ENCODE measurements around the gene TMEM258.

Gene TMEM258

GRCh38 chr11:61792310-61793082, at the start of gene TMEM258, which contains the start of gene FEN1:
TMEM258 (minus strand) TSS chr11:61792599; CDS start chr11:61792558, 41 bp downstream.
FEN1 (plus strand) TSS chr11:61792911; CDS start chr11:61795362, 2,451 bp downstream.
- peak; percentile 90 for DNase-seq

GRCh38 chr11:61841636-61842527, 49.5 kb upstream of the TMEM258 start:
- no peak for DNase-seq

GRCh38 chr11:61840371-61840770, 48.0 kb upstream of the TMEM258 start:
- DNase-seq = no peak

- DNase-seq = no peak
Observed at GRCh38 chr11:61839742-61840141, 47.3 kb upstream of the TMEM258 start.

GRCh38 chr11:61838921-61839320, 46.5 kb upstream of the TMEM258 start:
- no peak for DNase-seq

- DNase-seq = no peak
Observed at GRCh38 chr11:61838501-61838900, 46.1 kb upstream of the TMEM258 start.

- DNase-seq = no peak
Observed at GRCh38 chr11:61837411-61838005, 45.1 kb upstream of the TMEM258 start.

DNA sequence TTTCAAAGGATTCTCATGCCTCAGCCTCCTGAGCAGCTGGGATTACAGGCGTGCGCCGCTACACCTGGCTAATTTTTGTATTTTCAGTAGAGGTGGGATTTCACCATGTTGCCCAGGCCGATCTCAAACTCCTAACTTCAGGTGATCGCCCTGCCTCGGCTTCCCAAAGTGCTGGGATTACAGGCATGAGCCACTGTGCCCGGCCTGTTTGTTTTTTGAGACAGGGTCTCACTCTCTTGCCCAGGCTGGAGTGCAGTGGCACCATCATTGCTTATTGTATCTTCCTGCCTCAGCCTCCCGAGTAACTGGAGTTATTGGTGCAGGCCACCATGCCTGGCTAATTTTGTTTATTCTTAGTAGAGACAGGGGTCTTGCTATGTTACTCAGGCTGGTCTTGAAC, 43.8 kb upstream of the TMEM258 start:
- DNase-seq = no peak

DNA sequence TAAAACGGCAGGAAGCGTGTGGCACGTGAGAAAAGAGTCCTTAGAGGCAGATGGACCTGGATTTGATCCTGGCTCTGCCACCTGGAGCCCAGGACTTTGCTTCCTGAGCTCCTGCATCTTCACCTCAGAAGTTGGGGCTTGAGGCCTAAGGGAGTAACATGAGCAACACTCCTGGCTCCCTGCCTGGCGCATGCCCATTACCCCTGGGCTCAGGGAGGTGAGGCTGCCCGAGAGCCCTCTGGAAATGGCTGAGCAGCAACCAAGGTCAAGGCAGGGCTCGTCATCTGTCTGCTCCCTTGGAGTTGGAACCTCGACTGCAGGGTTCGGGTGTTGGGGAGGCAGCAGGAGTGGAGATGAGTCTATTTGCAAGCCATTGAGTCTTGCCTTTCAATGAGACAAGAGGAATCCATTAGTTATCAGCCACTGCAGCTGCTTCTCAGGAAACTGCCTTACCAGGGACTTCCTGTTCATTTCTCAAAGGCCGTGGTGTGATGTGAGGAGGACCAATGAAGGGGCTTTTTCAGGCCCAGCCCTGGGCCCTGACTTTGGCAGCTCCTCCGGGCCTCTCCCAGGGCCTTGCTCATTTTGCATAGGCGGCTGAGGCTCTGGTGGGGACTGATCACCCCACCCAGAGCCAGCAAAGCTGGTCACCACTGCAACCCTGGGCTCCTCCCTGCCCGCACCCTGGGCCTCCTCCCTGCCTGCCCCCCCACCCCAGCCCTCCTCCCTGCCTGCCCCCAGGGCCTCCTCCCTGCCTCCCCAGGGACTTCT, 42.1 kb upstream of the TMEM258 start:
- peak; percentile 39 for DNase-seq

GRCh38 chr11:61833926-61834277, 41.5 kb upstream of the TMEM258 start:
- no peak for DNase-seq

DNA sequence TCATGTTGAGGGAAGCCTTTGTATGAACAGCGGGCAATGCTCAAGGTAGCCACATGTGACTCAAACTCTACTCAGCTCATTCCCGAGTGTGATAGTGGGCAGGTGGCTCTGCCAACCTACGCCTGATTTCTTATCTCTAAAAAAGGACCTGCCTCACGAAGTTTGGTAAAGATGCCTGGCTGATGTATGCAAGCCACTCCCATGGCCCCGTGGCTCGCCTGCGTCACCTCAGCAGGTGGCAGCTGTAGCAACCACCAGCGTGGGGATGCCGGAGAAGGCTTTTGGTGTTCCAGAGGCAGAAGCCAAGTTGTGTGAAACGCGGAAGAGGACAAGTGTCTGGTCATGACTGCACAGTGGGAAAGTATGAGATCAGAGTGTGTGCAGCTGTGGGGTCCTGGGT, 41.1 kb upstream of the TMEM258 start:
- DNase-seq = no peak

GRCh38 chr11:61832754-61833153, 40.4 kb upstream of the TMEM258 start:
- no peak for DNase-seq

DNA sequence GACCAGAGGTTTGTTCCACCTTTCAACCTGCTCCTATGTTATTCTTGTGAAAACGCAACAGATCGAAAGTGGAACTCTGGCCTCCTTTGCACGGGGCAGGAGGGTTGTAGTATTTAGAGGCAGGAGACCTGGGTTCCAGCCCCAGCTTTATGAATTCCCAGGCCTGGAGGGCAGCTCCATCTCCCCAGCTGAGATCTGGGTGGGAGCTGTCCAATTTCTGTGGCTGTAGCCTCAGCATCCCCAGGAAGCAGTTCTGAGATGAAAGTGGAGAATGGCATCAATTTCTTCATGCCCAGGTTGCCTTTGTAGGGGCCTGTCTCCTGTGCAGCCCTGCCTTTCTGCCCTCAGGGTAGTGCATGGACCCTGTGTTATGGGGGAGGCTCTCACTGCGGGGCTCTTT, 39.8 kb upstream of the TMEM258 start:
- DNase-seq = no peak

- no peak for DNase-seq
Observed at GRCh38 chr11:61830237-61831105, 38.1 kb upstream of the TMEM258 start.

- no peak for DNase-seq
Observed at GRCh38 chr11:61829806-61830205, 37.4 kb upstream of the TMEM258 start.

GRCh38 chr11:61828629-61829407, 36.4 kb upstream of the TMEM258 start:
- DNase-seq = peak; percentile 43

GRCh38 chr11:61828379-61828628, 35.9 kb upstream of the TMEM258 start:
- DNase-seq = peak; percentile 41

DNA sequence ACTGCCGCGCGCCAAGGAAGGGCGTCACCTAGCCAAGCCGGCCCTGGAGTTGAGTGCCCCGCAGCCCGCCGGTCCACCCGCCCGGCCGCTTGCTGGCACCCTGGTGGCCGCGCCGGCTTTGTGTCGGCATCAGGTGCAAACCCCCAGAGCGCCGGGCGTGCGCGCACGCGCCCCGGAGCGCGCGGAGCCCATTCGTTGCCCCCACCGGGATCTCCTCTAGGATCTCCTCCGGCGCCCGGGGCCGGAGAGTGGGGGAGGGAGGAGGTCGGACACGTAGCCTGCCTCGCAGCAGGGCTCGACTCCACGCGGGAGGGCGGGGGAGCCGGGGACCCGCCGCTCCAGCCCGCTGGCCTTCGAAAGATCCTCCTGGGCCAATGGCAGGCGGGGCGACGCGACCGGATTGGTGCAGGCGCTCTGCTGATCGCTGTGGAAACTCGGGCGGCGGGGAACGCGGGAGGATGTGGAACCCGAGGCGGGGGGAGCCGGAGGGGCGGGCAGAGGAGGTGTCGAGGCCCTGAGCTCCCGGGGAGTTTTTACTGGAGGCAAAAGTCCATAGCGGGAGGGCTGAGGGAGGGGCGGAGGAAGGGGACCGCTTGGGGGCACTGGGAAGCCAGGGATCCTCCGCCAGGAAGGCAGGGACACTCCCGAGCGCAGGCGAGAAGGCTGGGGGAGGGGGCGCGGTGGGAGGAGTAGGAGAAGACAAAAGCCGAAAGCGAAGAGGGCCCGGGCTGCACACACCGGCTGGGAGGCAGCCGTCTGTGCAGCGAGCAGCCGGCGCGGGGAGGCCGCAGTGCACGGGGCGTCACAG, 35.4 kb upstream of the TMEM258 start, which contains the start of gene FADS2:
FADS2 (plus strand) TSS at position 730 of the 808 bp plus-strand sequence. CDS start 91 bp downstream, outside the sequence.
- DNase-seq = peak; percentile 76

DNA sequence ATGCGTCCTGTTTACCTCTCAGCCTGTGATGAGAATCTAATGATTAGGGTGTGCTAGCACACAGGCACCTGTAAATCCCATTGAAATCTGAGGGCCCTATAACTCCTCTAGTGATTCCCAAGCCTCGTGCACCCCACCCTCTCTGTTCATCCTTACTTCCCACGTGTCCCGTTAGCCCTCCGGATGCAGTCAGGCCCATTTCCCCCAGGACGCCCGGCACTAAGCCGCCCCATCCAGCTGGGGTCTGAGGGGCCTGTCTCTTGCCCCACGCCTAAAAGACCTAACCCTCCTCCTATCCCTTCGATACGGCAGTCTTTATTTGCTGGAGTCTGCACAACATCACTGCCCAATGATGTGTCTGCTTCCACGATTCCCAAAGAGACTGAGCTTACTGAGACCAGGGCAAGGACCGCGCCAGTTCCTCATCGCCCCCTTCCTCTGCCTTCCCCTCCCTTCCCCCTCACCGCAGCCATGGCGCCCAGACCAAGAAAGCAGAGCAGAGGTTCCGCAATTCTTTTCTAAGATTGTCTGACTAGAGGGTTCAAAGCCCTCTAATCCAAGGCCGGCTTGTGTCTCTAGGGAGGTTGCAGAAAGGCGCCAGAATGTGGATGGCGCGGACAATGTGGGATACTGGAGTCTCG, 34.7 kb upstream of the TMEM258 start:
- DNase-seq = no peak

DNA sequence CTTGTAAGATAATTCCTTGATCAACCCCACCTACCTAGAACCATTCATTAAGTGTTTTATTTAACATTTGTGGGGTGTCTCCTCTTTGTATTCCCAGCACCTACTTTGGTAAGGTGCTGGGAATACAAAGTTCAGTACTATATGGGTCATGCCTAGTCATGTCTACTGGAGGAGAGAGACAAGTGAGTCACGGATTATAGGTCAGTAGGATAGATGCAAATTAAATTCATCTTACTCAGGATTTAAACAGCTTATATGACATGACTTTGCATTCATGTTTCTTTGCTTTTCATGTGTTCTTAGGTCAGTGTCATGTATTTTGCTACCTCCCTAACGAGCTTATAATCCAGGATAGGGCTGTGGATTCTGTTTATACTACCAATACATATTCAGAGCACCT, 27.8 kb upstream of the TMEM258 start:
- no peak for DNase-seq

Measured in activated CD4-positive, CD25-positive, alpha-beta regulatory T cell treated with anti-CD3 and anti-CD28 coated beads, Interleukin-2, amount 50 U/mL, for 72 hours (primary cell).